ENCODE data around the gene AXIN1.

AXIN1 gene

GRCh38 chr16:284204-285120 lies 68.1 kb downstream of the AXIN1 start:
- no peak for DNase-seq (ENCODE audit: low read depth, low spot score)

GRCh38 chr16:283033-283805 lies 69.3 kb downstream of the AXIN1 start, which contains the start of gene PDIA2:
PDIA2 (plus strand) TSS chr16:283164; CDS start chr16:283170, 6 bp downstream.
- DNase-seq (ENCODE audit: low read depth, low spot score): no peak

GRCh38 chr16:282491-282890 lies 70.0 kb downstream of the AXIN1 start:
- no peak for DNase-seq (ENCODE audit: low read depth, low spot score)

GRCh38 chr16:281660-282255 lies 70.8 kb downstream of the AXIN1 start:
- DNase-seq (ENCODE audit: low read depth, low spot score): no peak

GRCh38 chr16:280991-281659 lies 71.4 kb downstream of the AXIN1 start:
- no peak for DNase-seq (ENCODE audit: low read depth, low spot score)

GRCh38 chr16:280552-280951 lies 72.0 kb downstream of the AXIN1 start, which contains the start of gene ARHGDIG:
ARHGDIG (plus strand) TSS chr16:280591; CDS start chr16:280681, 90 bp downstream.
- DNase-seq (ENCODE audit: low read depth, low spot score): no peak

GRCh38 chr16:280005-280460 lies 72.5 kb downstream of the AXIN1 start:
- no peak for DNase-seq (ENCODE audit: low read depth, low spot score)

- DNase-seq (ENCODE audit: low read depth, low spot score): no peak
Measured at GRCh38 chr16:279531-279930, 73.0 kb downstream of the AXIN1 start.

- no peak for DNase-seq (ENCODE audit: low read depth, low spot score)
Measured at GRCh38 chr16:278863-279366, 73.6 kb downstream of the AXIN1 start.

GRCh38 chr16:276426-277077 lies 76.0 kb downstream of the AXIN1 start:
- no peak for DNase-seq (ENCODE audit: low read depth, low spot score)

- DNase-seq (ENCODE audit: low read depth, low spot score): no peak
Measured at GRCh38 chr16:275786-276232, 76.7 kb downstream of the AXIN1 start, which contains the start of gene RGS11. RGS11 (minus strand) TSS chr16:275944; CDS start chr16:275911, 33 bp downstream.

GRCh38 chr16:275041-275641 lies 77.4 kb downstream of the AXIN1 start:
- DNase-seq (ENCODE audit: low read depth, low spot score): no peak

GRCh38 chr16:273547-274421 lies 78.7 kb downstream of the AXIN1 start:
- DNase-seq (ENCODE audit: low read depth, low spot score): no peak

GRCh38 chr16:272633-273546 lies 79.6 kb downstream of the AXIN1 start:
- no peak for DNase-seq (ENCODE audit: low read depth, low spot score)

- DNase-seq (ENCODE audit: low read depth, low spot score): no peak
Measured at GRCh38 chr16:270381-271255, 81.9 kb downstream of the AXIN1 start.

- no peak for DNase-seq (ENCODE audit: low read depth, low spot score)
Measured at GRCh38 chr16:269061-269796, 83.3 kb downstream of the AXIN1 start.
